K562 (cell line): ENCODE results near the gene RHBDF2. TPM values are rescaled to one million over a fixed set of nuclear protein-coding genes. Genes with fewer than 3 reads are reported as not detected.

ENCODE experiments used
- ATAC-seq: fragments of 200-7000 bp; cut with Tn5 transposase; 3 replicates; pipeline ENCODE4 v1.9.1; 2020; ENCODE audit warnings: moderate library complexity
- BruUV-seq: library from RNA; stranded (reverse); fragments of 400-500 nt; replicated peaks from 2 replicates; lab custom pipeline; 2021; lab: Mats Ljungman, UMichigan
- CTCF ChIA-PET: fragments of 300-600 bp; formaldehyde crosslinking; extraction: SDS; loops from one replicate; lab custom pipeline; 2021; ENCODE audit warnings: low intra/inter-chr PET ratio; lab: Yijun Ruan, JAX
- POLR2A ChIA-PET: fragments of 300-600, 350-650 bp; sonication (Branson Sonifier 250); formaldehyde crosslinking; extraction: SDS; loops from one replicate; lab custom pipeline; 2021; ENCODE audit warnings: antibody characterized with exemption, inconsistent platforms; lab: Yijun Ruan, JAX
- DNase-seq, 4 experiments: peaks; one replicate each; pipeline versions ENCODE4 v3.0.0 to v3.0.0-alpha.2; 2011 to 2018; ENCODE audit warnings: low spot score in 3 of 4, mixed read lengths in 3 of 4; ENCODE audit errors: extremely low read depth in 1 of 4
- FAIRE-seq: peaks from 2 replicates; lab custom pipeline; 2011; peaks lifted over from hg19 to GRCh38; lab: Jason Lieb, UNC
- H2AFZ ChIP-seq: 2 replicates; pipeline ENCODE4 v1.6.0; 2011; ENCODE audit warnings: low read depth, low read length, control low read depth, inconsistent platforms
- H3K27ac ChIP-seq: fragments of 200-600 bp; 3 replicates; pipeline ENCODE4 v1.8.0; 2011; ENCODE audit warnings: low read depth, mild to moderate bottlenecking, control low read depth, inconsistent platforms, low read length, moderate library complexity, mixed read lengths; ENCODE audit errors: extremely low read depth
- H3K27me3 ChIP-seq, 2 experiments: fragments of 300-600 bp in 1 of 2; 2 replicates in 1 of 2; 3 replicates in 1 of 2; pipeline versions ENCODE4 v1.6.0 to v1.8.0; 2011; ENCODE audit warnings: inconsistent platforms in 2 of 2, low read length in 2 of 2, mild to moderate bottlenecking in 1 of 2, mixed read lengths in 1 of 2, moderate library complexity in 1 of 2; ENCODE audit not compliant: control insufficient read depth in 2 of 2, insufficient read depth in 2 of 2
- H3K36me3 ChIP-seq: fragments of 300-600 bp; 3 replicates; pipeline ENCODE4 v1.8.0; 2011; ENCODE audit warnings: mild to moderate bottlenecking, low read length, inconsistent platforms; ENCODE audit not compliant: control insufficient read depth, insufficient read depth
- H3K4me1 ChIP-seq, 2 experiments: fragments of 200-600 bp in 1 of 2; replicated peaks in 1 of 2; 2 replicates in 1 of 2; 3 replicates in 1 of 2; pipeline versions ENCODE4 v1.5.1 to v1.8.0; 2011; ENCODE audit warnings: inconsistent platforms in 2 of 2, low read length in 2 of 2, mild to moderate bottlenecking in 1 of 2, mixed read lengths in 1 of 2, moderate library complexity in 1 of 2; ENCODE audit not compliant: control insufficient read depth in 2 of 2, insufficient read depth in 2 of 2
- H3K4me2 ChIP-seq: 2 replicates; pipeline ENCODE4 v1.6.1; 2011; ENCODE audit warnings: low read length, control low read depth, inconsistent platforms, mixed read lengths; ENCODE audit not compliant: insufficient read depth
- H3K4me3 ChIP-seq: fragments of 200-600 bp; sonication (generic), shearing (Covaris generic); 2 replicates; pipeline ENCODE4 v1.5.1; 2016; ENCODE audit warnings: control low read depth, inconsistent platforms
- H3K79me2 ChIP-seq: fragments of 200-600 bp; 3 replicates; pipeline ENCODE4 v1.8.0; 2011; ENCODE audit warnings: low read length, inconsistent platforms; ENCODE audit not compliant: control insufficient read depth, insufficient read depth
- H3K9ac ChIP-seq, 2 experiments: 2 replicates each; pipeline versions ENCODE4 v1.6.0 to v1.6.1; 2011; ENCODE audit warnings: low read depth in 2 of 2, low read length in 2 of 2, control low read depth in 1 of 2, inconsistent platforms in 1 of 2, mild to moderate bottlenecking in 1 of 2, mixed read lengths in 1 of 2; ENCODE audit not compliant: insufficient read depth in 1 of 2
- H3K9me1 ChIP-seq: one replicate; pipeline ENCODE4 v1.6.0; 2011; ENCODE audit warnings: inconsistent platforms, mild to moderate bottlenecking, low read length, moderate library complexity; ENCODE audit not compliant: control insufficient read depth, insufficient read depth
- H3K9me3 ChIP-seq: replicated peaks from 2 replicates; pipeline ENCODE4 v1.5.1; 2011; ENCODE audit warnings: low read depth, low read length, inconsistent platforms; ENCODE audit not compliant: control insufficient read depth, insufficient read depth
- H4K20me1 ChIP-seq: replicated peaks from 2 replicates; pipeline ENCODE4 v1.6.1; 2011; ENCODE audit warnings: low read length, inconsistent platforms, mixed read lengths; ENCODE audit not compliant: control insufficient read depth, insufficient read depth
- HDAC6 ChIP-seq: IDR thresholded peaks from 2 replicates; pipeline ENCODE4 v1.6.1; 2012; ENCODE audit warnings: low read depth, mild to moderate bottlenecking, control low read depth, inconsistent platforms, low read length, moderate library complexity
- ZBTB33 ChIP-seq: sonication (generic); formaldehyde crosslinking; IDR thresholded peaks from 2 replicates; pipeline ENCODE4 v1.8.1; 2023; ENCODE audit warnings: mild to moderate bottlenecking, missing genetic modification reagents
- ZNF707 ChIP-seq: fragments of 250-450 bp; sonication (Bioruptor Pico); conservative IDR thresholded peaks from 2 replicates; pipeline ENCODE4 v1.8.0; 2022; ENCODE audit warnings: inconsistent platforms, mild to moderate bottlenecking, moderate library complexity
- WGBS: fragments of 100-300 bp; shearing (Covaris generic); methylation state at CpG from one replicate; pipeline ENCODE4 v1.1.6; 2016; ENCODE audit warnings: low coverage, mixed read lengths; ENCODE audit not compliant: insufficient coverage; ENCODE audit errors: missing lambda C conversion rate; 5-methylcytosine and 5-hydroxymethylcytosine counted together
- in situ Hi-C: fragments of 300-500 bp; cut with MboI; formaldehyde crosslinking; loops from 4 replicates; pipeline ENCODE4 v1.15.0; 2018; ENCODE audit warnings: inconsistent platforms, mixed read lengths
- intact Hi-C: fragments of 100-400 bp; cut with micrococcal nuclease; formaldehyde crosslinking; loops from 2 replicates; pipeline ENCODE4 v1.14.2; 2022
- polyA plus RNA-seq, 8 experiments: library from polyadenylated mRNA; depleted of rRNA in 4 of 8; stranded (reverse) in 5 of 8; unstranded in 3 of 8; fragments of >200 nt; fragmentation: Nextera tagmentation in 2 of 8; fragmentation: Illumina TruSeq in 1 of 8; extraction: Ambion mirVana in 2 of 8; extraction: Trizol in 1 of 8; gene quantifications; 2 replicates each; pipeline versions ENCODE4 v1.2.1 to v1.2.3, GENCODE V29; 2011 to 2014; ENCODE audit warnings: inconsistent platforms in 1 of 8, missing spikeins in 1 of 8
- total RNA-seq, 7 experiments: library from RNA; depleted of rRNA in 6 of 7; stranded (reverse); fragments of >200 nt in 6 of 7; fragmentation: Illumina TruSeq in 2 of 7; extraction: Trizol in 2 of 7; gene quantifications; 2 replicates each; pipeline versions ENCODE4 v1.2.1 to v1.2.3, GENCODE V29; 2011 to 2021; ENCODE audit warnings: low replicate concordance in 1 of 7
- TF ChIP-seq, protein P1 (sequence below): fragments of 250-450 bp; sonication (Bioruptor Pico); IDR thresholded peaks from 2 replicates; pipeline ENCODE4 v1.4.0; 2020; ENCODE audit warnings: mild to moderate bottlenecking

RHBDF2 gene
- total and polyA plus RNA-seq, 9 of the 15 experiments (the other 6 are each of a cell fraction or from before 2014, with no cell fraction given): 0.04 to 2.8 (median 1.1) TPM

DNA sequence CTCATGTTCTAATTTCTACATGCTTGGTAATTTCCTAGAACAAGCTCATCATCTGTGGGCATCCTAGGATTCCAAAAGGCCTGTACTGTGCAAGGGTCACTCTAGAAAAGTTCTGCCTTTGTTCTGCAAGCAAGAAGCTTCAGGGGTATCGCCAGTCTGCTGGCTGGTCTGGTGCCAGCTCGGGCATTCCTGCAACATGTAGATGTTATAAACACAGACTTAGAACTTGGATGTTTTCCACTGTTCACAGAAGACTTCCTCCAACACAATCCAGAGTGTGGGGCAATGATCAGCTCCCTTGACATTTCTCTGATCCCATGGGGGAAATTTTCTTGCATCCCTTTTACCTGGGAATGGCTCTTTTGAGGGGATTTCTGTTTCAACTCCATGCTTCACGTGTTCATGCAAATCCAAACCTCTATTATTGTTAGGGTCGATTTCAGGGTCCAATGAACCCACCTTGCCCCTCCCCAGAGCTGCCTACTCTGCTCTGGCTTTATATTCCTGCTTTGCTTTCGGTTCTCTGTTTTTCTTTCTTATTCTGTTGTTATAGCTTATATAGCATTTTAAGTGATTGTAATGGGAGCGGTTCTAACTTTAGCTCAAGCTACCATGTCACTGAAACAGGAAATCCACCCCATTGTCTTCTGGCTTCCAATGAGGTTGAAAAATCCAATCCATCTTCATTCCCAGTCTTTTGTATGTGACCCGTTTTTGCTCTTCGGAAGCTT is 73.6 kb downstream of the RHBDF2 start (continued):
- TF ChIP-seq, protein P1, sequence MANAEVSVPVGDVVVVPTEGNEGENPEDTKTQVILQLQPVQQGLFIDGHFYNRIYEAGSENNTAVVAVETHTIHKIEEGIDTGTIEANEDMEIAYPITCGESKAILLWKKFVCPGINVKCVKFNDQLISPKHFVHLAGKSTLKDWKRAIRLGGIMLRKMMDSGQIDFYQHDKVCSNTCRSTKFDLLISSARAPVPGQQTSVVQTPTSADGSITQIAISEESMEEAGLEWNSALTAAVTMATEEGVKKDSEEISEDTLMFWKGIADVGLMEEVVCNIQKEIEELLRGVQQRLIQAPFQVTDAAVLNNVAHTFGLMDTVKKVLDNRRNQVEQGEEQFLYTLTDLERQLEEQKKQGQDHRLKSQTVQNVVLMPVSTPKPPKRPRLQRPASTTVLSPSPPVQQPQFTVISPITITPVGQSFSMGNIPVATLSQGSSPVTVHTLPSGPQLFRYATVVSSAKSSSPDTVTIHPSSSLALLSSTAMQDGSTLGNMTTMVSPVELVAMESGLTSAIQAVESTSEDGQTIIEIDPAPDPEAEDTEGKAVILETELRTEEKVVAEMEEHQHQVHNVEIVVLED (CRISPR knock-in tag): no peak
- TF ChIP-seq ZBTB33 (no peak), HDAC6 (no peak)
- TF ChIP-seq, all 486 proteins: peak for 0

DNA sequence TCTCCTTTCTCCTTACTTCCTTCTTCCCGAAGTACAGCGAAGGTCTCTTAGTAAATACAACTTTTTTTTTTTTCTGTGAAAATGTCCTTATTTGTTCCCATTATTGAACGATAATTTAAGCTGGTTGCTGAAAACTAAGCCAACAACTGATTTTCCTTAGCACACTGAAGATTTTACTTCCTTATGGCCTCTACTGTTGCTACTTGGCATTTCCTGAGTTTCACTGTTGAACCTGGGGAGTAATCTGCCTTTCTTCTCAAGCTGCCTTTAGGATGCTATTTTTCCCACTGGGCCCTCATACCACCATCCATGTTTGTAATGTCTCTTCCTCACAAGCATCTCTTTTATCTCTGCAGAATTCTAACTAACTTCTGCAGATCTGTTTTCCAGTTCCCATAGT is 74.4 kb downstream of the RHBDF2 start:
- Histone ChIP-seq H4K20me1 (peaks cover 9% of the 10 kb centered on the region), H3K27ac (no peak overlapping the region), H3K4me2 (no peak overlapping the region), H3K9me3 (no peaks in the 10 kb centered on the region), H3K9ac (no peak overlapping the region), H3K4me1 (no peaks in the 10 kb centered on the region; a peak in 1 of 5 replicates), H3K36me3 (peaks cover 3% of the 10 kb centered on the region; the same call in 1 of the 3 replicates), H3K79me2 (peaks cover 42% of the 10 kb centered on the region), H3K4me3 (no peak overlapping the region), H2AFZ (no peak overlapping the region), H3K27me3 (no peaks in the 10 kb centered on the region), H3K9me1 (no peaks in the 10 kb centered on the region)
- ATAC-seq: no peak
- BruUV-seq: no TSS peak
- no peak for FAIRE-seq
- no peak for TF ChIP-seq ZNF707 (CRISPR knock-in tag)
- whole genome bisulfite sequencing: 80% methylated on average over 3 of the region's 3 CpGs
- no peak for DNase-seq
- ChIA-PET CTCF (no interaction called here), POLR2A (interaction anchor here (0.6 to 1.5 kb wide), 2 partner anchors 18 to 24 kb away, joined by 3 to 4 read pairs; no protein-coding TSS in a partner anchor)
- intact Hi-C loops: no loop called here
- in situ Hi-C loops: no loop called here
